Neuron (in vitro differentiated cells): Measurements from ENCODE around the gene SERPINH1.

Experiments used
- H2AFZ ChIP-seq: one replicate; pipeline ENCODE4 v1.6.1; 2013; ENCODE audit warnings: low read depth, mild to moderate bottlenecking, inconsistent platforms, low read length, moderate library complexity
- H3K27me3 ChIP-seq: one replicate; pipeline ENCODE4 v1.6.1; 2013; ENCODE audit warnings: low read length; ENCODE audit not compliant: insufficient read depth
- H3K36me3 ChIP-seq: one replicate; pipeline ENCODE4 v1.6.1; 2013; ENCODE audit warnings: low read length; ENCODE audit not compliant: insufficient read depth
- H3K4me1 ChIP-seq: one replicate; pipeline ENCODE4 v1.6.1; 2013; ENCODE audit warnings: low read length; ENCODE audit not compliant: insufficient read depth
- H3K4me3 ChIP-seq: 2 replicates; pipeline ENCODE4 v1.5.1; 2013; ENCODE audit warnings: mild to moderate bottlenecking, low read length, moderate library complexity
- H3K9me3 ChIP-seq: one replicate; pipeline ENCODE4 v1.6.1; 2013; ENCODE audit warnings: low read length

SERPINH1 gene

DNA sequence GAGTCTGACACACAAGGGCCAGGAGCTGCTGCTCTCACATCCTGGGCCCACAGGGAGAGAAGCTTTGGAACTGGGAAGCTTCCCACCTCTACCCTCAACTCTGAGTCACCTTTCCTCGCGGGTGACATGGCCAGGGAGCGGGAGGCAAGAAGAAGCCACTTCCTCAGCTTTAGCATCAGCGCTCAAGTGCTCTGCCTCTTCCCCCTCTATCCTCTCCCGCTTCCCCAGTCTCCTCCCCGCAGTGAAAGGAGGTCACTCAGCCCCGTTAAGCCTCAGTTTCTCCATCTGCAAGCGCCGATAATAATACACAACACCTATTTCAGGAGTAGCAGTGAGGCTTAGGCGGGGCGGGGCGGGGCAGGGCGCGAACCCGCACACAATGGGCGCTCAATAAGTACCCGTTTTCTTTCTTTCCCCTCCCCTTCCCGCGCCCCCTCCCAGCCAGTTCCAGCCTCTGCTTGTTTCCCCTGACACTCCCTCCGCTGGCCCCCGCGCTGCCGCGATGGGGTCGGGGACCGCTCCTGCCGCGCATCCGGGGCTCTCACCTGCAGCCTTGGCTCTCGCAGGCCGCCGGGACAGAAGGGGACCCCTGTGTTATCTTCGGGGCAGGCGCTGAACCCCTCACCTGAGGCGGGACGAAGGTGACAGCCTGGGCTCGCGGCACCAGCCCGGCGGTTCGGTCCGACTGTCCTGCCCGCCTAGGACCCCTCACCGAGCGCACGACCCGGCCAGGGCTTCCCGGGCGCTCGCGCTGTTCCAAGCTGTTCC, 37.2 kb upstream of the SERPINH1 start:
- H3K4me1 ChIP-seq, result peaks cover 9% of the 10 kb centered on the region
- peak overlapping the region; percentile 79 for H2AFZ ChIP-seq
- H3K27me3 ChIP-seq, result peaks cover 43% of the 10 kb centered on the region
- H3K9me3 ChIP-seq, result no peaks in the 10 kb centered on the region
- H3K36me3 ChIP-seq, result no peaks in the 10 kb centered on the region
- H3K4me3 ChIP-seq, result peak overlapping the region; percentile 45

DNA sequence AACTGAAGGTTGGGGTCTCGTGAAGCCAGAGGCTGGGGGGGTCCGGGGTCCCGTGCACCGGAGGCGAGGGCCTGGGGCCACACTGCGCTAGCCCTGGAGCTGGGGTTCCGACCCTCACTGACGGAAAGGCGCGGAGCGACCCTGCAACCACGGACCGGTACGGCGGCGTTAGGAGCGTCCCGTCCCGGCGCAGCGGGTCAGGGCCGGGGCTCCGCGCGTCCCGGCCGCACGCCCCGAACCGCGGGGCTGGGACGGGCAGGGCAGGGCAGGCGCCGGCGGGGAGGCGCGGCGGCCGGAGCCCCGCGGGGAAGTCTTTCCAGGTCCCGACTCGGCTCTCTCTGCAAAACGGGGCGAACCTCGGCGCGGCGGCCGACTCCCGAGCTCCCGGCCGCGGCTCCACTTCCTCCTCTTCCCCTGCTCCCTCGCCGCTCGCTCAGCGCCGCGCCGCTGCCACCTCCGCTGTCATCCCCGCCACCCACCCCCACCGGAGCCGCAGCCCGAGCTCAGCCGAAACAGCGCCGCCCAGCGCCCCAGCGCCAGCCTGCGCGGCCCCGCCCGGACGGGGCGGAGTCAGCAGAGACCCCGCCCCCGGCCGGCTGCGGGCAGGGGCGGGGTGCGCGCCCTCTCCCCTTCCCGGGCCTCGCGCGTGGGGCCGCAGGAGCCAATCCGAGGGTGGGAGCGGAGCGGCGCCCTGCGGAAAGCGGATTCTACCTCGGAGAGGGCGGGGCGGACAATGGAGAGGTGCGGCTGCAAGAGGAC, 36.4 kb upstream of the SERPINH1 start, which contains the start of gene GDPD5:
TSS of gene GDPD5 (minus strand) at position 509 of the 759 bp plus-strand sequence. CDS start 48,206 bp downstream, outside the sequence.
- Histone ChIP-seq H3K36me3 (no peaks in the 10 kb centered on the region), H3K4me1 (peaks cover 9% of the 10 kb centered on the region), H2AFZ (peak within 1 kb of the TSS; percentile 79), H3K27me3 (peaks cover 38% of the 10 kb centered on the region), H3K4me3 (peak within 1 kb of the TSS; percentile 60), H3K9me3 (no peaks in the 10 kb centered on the region)

DNA sequence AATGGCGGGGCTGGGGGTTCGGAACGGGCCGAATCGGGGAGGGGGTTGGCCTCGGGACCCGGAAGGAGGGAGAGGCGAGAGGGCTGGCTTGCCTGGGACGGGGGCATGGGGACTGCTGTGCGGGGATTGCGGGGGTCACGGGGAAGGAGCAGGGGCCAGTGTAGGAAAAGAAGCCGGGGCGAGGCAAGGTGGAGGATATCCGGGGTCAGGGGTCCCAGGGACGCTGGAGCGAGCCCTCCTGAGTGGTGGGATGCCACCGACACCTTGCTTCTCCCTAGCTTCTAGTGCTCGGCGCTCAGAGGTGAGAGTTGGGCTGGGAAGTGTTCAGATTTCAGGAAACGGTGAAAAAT, 35.9 kb upstream of the SERPINH1 start:
- no peaks in the 10 kb centered on the region for H3K9me3 ChIP-seq
- no peaks in the 10 kb centered on the region for H3K36me3 ChIP-seq
- H3K27me3 ChIP-seq, result peaks cover 34% of the 10 kb centered on the region
- peak overlapping the region; percentile 60 for H3K4me3 ChIP-seq
- peaks cover 9% of the 10 kb centered on the region for H3K4me1 ChIP-seq
- peak overlapping the region; percentile 20 for H2AFZ ChIP-seq

DNA sequence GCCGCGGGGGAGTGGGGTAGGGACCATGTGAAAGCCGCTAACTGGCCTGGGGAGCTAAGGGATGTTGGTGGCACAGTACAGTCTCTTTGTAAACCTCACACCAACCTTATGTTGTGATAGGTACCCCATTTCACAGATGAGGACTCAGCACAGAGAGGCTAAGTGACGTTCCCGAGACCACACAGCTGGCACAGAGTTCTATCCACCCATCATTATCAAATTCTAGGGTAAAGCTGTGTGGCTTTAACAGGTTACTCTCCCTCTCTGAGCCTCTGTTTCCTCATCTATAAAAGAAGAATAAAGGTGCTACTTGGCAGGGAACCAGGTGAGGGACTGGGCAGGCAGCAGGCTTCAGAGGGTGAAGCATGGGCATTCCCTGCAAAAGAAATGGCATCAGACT, 34.9 kb upstream of the SERPINH1 start:
- H3K9me3 ChIP-seq, result no peaks in the 10 kb centered on the region
- peaks cover 28% of the 10 kb centered on the region for H3K27me3 ChIP-seq
- H3K36me3 ChIP-seq, result no peaks in the 10 kb centered on the region
- peaks cover 9% of the 10 kb centered on the region for H3K4me1 ChIP-seq
- H3K4me3 ChIP-seq, result no peak overlapping the region
- no peak overlapping the region for H2AFZ ChIP-seq

DNA sequence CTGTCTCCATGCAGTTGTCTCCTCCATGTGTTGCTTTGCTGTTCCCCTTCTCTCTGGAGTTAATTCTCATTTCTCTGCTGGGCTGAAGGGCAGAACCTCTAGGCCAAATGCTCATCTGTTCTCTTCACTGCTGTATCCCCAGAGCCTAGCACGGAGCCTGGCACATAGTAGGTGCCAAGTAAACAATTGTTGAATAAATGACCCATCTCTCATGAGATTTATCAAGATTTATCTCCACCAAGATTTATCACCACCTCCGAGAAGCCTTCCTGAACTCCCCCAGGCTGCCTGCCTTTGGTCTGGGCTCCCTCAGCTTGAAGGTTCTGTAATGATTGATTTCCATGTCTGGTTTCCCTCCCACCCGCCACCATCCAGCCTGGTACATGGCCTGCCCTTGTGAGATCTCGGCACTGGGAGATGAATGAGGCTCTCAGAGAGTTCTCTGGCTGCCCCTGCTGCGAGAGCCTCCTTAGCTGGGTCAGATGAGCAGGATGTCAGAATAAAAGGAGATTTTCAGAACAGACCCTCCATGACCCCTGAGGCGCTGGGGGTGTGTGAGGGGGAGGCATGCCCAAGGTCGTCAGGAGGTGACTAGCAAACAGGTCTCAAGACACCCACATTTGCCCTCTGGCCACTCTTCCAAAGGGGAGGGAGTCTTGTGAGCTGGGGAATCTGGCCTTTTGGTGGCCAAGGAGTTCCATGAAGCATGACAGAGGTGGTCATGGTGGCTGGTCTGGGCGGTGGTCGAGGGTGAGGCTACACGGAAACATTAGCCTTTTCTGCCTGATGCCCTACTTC, 33.9 kb upstream of the SERPINH1 start:
- peaks cover 18% of the 10 kb centered on the region for H3K27me3 ChIP-seq
- H3K9me3 ChIP-seq, result no peaks in the 10 kb centered on the region
- H3K4me1 ChIP-seq, result peaks cover 9% of the 10 kb centered on the region
- no peak overlapping the region for H3K4me3 ChIP-seq
- no peak overlapping the region for H2AFZ ChIP-seq
- no peaks in the 10 kb centered on the region for H3K36me3 ChIP-seq

DNA sequence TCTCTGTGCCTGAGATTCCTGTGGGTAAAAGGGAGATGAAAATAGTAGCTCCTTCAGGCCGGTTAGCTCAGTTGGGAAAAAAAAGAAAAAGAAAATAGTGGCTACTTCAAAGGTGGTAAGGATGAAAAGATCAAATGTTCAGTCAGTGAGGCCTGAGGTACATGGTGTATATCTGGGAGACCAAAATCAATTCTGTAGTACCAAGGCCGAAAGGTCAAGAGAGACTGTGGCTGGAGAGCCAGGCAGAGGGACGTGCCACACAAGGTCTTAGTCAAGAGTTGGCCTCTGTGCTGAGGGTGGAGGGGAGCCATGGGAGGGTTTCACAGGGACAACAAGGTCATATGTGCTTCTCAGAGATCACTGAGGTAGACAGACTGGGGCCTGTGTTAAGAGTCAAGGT, 31.5 kb upstream of the SERPINH1 start:
- Histone ChIP-seq H3K9me3 (no peaks in the 10 kb centered on the region), H3K4me1 (peaks cover 14% of the 10 kb centered on the region), H2AFZ (no peak overlapping the region), H3K4me3 (no peak overlapping the region), H3K36me3 (no peaks in the 10 kb centered on the region), H3K27me3 (no peaks in the 10 kb centered on the region)

DNA sequence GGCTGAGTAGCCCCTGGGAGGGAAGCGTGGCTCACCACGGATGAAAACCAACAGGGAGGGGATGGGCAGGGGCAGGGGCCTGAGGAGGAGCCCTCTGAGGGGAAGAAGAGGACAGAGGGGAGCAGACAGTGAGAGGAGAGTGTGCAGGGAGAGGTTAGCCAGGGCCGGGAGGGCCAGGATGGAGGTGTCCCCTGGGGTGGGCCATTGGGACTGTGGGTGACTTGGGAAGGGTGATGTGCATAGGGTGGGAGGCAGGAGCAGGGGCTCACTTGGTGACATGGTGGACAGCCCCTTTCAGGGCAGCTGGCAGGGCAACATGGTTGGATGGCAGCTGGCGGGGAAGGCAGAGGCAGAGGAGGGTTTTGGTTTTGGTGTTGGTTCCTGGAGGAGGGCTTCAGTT, 30.7 kb upstream of the SERPINH1 start:
- Histone ChIP-seq H3K4me3 (no peak overlapping the region), H3K27me3 (no peaks in the 10 kb centered on the region), H3K36me3 (no peaks in the 10 kb centered on the region), H3K4me1 (peaks cover 14% of the 10 kb centered on the region), H2AFZ (no peak overlapping the region), H3K9me3 (no peaks in the 10 kb centered on the region)

DNA sequence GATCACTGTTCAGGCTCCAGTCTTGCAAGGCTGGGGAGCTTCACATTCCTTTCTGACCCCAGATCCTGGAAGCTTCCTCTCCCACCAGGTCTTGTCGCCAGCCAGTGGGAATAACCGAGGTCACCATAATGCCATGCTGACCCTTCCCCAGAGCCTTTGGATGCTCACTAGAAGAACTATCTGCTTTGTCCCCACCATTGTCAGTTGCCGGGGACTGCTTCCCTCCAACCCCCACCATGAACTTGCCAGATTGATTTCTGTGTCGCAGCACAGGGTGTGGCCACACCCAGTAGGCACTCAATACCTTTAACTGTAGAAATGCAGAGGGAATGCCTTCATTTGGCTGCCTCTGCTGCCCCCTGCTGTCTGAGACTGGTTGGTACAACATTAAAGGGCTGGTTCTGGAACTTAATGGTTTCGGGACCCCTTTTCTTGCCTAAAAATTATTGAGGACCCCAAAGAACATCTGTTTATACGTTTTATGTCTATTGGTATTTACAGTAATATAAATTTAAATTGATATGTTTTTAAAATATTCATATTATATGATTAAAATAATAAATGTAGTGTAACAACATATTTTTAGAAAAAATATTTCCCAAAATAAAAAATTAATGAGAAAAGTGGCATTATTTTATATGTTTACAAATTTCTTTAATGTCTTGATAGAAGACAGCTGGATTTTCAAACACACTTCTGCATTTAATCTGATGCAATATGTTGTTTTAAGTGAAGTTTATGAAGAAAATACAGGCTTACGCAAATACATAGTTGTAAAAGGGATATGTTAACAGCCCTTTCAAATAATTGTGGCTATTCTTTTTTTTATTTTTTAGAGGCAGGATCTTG, 29.6 kb upstream of the SERPINH1 start:
- Histone ChIP-seq H3K36me3 (no peaks in the 10 kb centered on the region), H2AFZ (no peak overlapping the region)

DNA sequence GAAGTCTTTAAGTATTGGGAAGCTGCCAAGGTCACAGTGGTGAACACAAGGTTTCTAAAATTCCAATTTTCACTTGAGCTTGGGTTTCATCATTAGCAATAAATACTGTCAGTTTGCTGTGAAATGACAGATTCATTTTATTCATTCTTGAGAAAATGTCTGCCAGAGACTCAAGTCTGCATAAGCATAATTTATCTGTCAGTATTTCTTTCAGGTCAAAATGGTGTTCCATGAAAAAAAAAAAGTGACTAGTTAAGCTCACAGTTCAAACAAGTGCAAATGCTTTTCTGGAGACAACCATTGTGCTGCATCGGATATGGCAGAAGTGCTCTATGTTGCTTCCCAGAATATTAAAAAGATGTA, 28.2 kb upstream of the SERPINH1 start:
- no peaks in the 10 kb centered on the region for H3K36me3 ChIP-seq
- no peaks in the 10 kb centered on the region for H3K9me3 ChIP-seq
- no peak overlapping the region for H2AFZ ChIP-seq
- peaks cover 2% of the 10 kb centered on the region for H3K27me3 ChIP-seq
- peak overlapping the region; percentile 3 for H3K4me3 ChIP-seq
- H3K4me1 ChIP-seq, result peaks cover 14% of the 10 kb centered on the region

More for the DNA sequence above, 29.6 kb upstream of the SERPINH1 start:
- Histone ChIP-seq H3K9me3 (no peaks in the 10 kb centered on the region), H3K4me3 (no peak overlapping the region), H3K27me3 (no peaks in the 10 kb centered on the region), H3K4me1 (peaks cover 14% of the 10 kb centered on the region)

DNA sequence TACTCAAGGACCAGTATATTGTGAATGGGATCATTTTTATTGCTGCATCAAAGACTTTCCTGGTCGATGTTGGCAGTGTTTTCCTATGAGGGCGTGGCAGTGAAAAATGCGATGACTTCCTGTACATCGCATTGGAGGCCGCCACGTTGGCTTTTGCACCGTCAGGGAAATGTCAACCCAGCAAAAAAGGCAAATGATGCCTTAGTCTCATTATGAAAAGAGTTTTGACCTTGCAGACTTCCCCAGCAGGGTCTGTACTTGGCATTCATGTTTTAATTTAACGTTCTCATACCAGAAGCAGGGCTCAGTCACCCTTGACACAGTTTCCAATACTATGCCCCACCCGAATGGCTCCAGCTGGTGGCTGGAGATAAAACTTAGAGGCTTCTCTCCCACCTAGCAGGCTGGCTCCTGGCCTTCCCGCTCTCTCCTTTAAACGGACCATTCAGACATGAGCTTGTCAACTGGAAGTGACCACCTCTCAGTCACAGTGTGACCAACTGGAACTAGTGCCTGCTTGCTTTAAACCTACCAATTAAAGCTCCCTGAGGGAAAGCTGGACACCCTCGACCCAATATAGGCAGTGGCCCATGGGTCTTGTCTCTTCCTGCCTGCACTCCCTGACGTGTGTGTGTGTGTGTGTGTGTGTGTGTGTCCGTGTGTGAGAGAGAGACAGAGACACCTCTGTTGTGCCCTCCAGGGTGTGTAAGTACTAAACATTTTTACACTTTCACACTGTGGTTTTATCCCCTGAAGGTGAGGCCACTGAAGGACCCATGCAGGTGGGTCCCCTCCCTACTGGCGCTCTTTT, 27.6 kb upstream of the SERPINH1 start:
- peaks cover 14% of the 10 kb centered on the region for H3K4me1 ChIP-seq
- H3K27me3 ChIP-seq, result peaks cover 2% of the 10 kb centered on the region
- no peak overlapping the region for H2AFZ ChIP-seq
- no peaks in the 10 kb centered on the region for H3K36me3 ChIP-seq
- H3K9me3 ChIP-seq, result no peaks in the 10 kb centered on the region
- peak overlapping the region; percentile 3 for H3K4me3 ChIP-seq

DNA sequence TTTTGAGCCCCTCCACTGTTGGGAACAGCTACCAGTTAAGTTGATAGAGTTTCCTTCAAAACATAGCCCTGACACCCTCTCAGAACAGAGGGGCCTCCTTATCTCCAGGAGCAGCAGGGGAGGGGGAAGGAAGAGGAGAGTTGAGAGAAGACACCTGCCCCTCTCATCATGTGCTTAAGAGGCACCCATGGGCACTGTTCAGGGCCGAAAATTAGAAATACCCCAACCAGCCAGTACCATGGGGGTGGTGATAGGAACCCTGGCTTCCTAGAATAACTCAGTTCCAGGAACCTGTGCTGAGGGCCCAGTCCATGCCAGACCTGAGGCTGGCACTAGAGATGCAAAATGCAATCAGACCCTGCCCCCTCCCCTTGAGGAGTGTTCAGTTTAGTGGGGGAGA, 27.0 kb upstream of the SERPINH1 start:
- peaks cover 14% of the 10 kb centered on the region for H3K4me1 ChIP-seq
- H3K27me3 ChIP-seq, result peaks cover 2% of the 10 kb centered on the region
- no peak overlapping the region for H3K4me3 ChIP-seq
- H3K36me3 ChIP-seq, result no peaks in the 10 kb centered on the region
- no peaks in the 10 kb centered on the region for H3K9me3 ChIP-seq
- no peak overlapping the region for H2AFZ ChIP-seq
